GM19463 (cell line): Measurements from ENCODE around the gene CASP6.
"Not testable (repeated sequence)": the region's sequence is repeated elsewhere in the genome, so short reads cannot be mapped to it uniquely, and the experiment has no call there.

ENCODE experiments used
- ATAC-seq: cut with Tn5 transposase; IDR thresholded peaks from one replicate; pipeline ENCODE4 v1.9.1; 2021; ENCODE audit warnings: mild to moderate bottlenecking, moderate library complexity; ENCODE audit not compliant: unreplicated experiment

CASP6 gene

GRCh38 chr4:109721033-109721432 lies 17.8 kb upstream of the CASP6 start:
- no peak for ATAC-seq

- no peak for ATAC-seq
Observed at GRCh38 chr4:109719604-109720003, 16.4 kb upstream of the CASP6 start.

- ATAC-seq = no peak
Observed at GRCh38 chr4:109718759-109719158, 15.5 kb upstream of the CASP6 start.

GRCh38 chr4:109713500-109713899 lies 10.3 kb upstream of the CASP6 start:
- ATAC-seq = no peak

GRCh38 chr4:109708990-109709389 lies 5.7 kb upstream of the CASP6 start:
- ATAC-seq = peak; percentile 96

- ATAC-seq = no peak
Observed at GRCh38 chr4:109708435-109708834, 5.2 kb upstream of the CASP6 start.

- no peak for ATAC-seq
Observed at GRCh38 chr4:109703664-109704361, 568 bp upstream of the CASP6 start.

- ATAC-seq = no peak
Observed at GRCh38 chr4:109701566-109702410, 1.5 kb downstream of the CASP6 start.

GRCh38 chr4:109699553-109700225 lies 3.6 kb downstream of the CASP6 start:
- no peak for ATAC-seq

- no peak for ATAC-seq
Observed at GRCh38 chr4:109698656-109699055, 4.6 kb downstream of the CASP6 start.

- ATAC-seq = peak; percentile 8
Observed at GRCh38 chr4:109691411-109691920, 11.8 kb downstream of the CASP6 start.

- peak; percentile 93 for ATAC-seq
Observed at GRCh38 chr4:109690690-109691410, 12.4 kb downstream of the CASP6 start.

GRCh38 chr4:109684727-109685126 lies 18.5 kb downstream of the CASP6 start:
- ATAC-seq = no peak

- ATAC-seq = no peak
Observed at GRCh38 chr4:109683621-109684253, 19.5 kb downstream of the CASP6 start.

- no peak for ATAC-seq
Observed at GRCh38 chr4:109682875-109683274, 20.4 kb downstream of the CASP6 start.

GRCh38 chr4:109678925-109679324 lies 24.3 kb downstream of the CASP6 start:
- ATAC-seq = not testable (repeated sequence)

GRCh38 chr4:109678472-109678871 lies 24.8 kb downstream of the CASP6 start:
- not testable (repeated sequence) for ATAC-seq

- ATAC-seq = no peak
Observed at GRCh38 chr4:109676886-109677285, 26.4 kb downstream of the CASP6 start.

- ATAC-seq = no peak
Observed at GRCh38 chr4:109675843-109676242, 27.4 kb downstream of the CASP6 start.

GRCh38 chr4:109675181-109675580 lies 28.1 kb downstream of the CASP6 start:
- ATAC-seq = no peak
